ENCODE results near the gene MIA2. TPM values are rescaled to one million over a fixed set of nuclear protein-coding genes. Genes with fewer than 3 reads are reported as not detected.
"Not testable (repeated sequence)": the region's sequence is repeated elsewhere in the genome, so short reads cannot be mapped to it uniquely, and the experiment has no call there.

MIA2 gene
- total RNA-seq, 2 experiments from 2014 or later: 25.6 to 26.9 TPM

- peaks cover 37% of the 10 kb centered on the region for H3K4me1 Mint-ChIP-seq
- H3K27me3 Mint-ChIP-seq: no peaks in the 10 kb centered on the region
- peak; percentile 86 for DNase-seq
- peaks cover 32% of the 10 kb centered on the region for H3K36me3 Mint-ChIP-seq
- ATAC-seq: peak; percentile 87
- peak overlapping the region; percentile 86 for H3K27ac Mint-ChIP-seq
- H3K9me3 Mint-ChIP-seq (ENCODE audit: low read depth): peaks cover 9% of the 10 kb centered on the region
- peak overlapping the region; percentile 76 for H3K4me3 Mint-ChIP-seq
- CTCF ChIA-PET: interaction anchor here (0.6 to 2.3 kb wide), 10 partner anchors 27 to 165 kb away, joined by 3 to 15 read pairs (median 4); partner anchors contain the start of genes FBXO33, PNN and TRAPPC6B
Observed at GRCh38 chr14:39266871-39267607, 33.3 kb downstream of the MIA2 start.

GRCh38 chr14:39267608-39268005 is 33.9 kb downstream of the MIA2 start:
- Mint-ChIP-seq H3K9me3 (ENCODE audit: low read depth) (peaks cover 9% of the 10 kb centered on the region), H3K4me1 (peaks cover 37% of the 10 kb centered on the region), H3K4me3 (peak overlapping the region; percentile 76), H3K27me3 (no peaks in the 10 kb centered on the region), H3K36me3 (peaks cover 33% of the 10 kb centered on the region), H3K27ac (peak overlapping the region; percentile 86)
- CTCF ChIA-PET: interaction anchor here (1.0 to 2.3 kb wide), 5 partner anchors 26 to 164 kb away, joined by 3 to 15 read pairs (median 4); partner anchors contain the start of genes FBXO33 and PNN
- DNase-seq (no peak), ATAC-seq (peak; percentile 2)

- CTCF ChIA-PET: interaction anchor here (1.8 to 2.3 kb wide), 2 partner anchors 36 to 158 kb away, joined by 5 to 15 read pairs; no protein-coding TSS in a partner anchor
Observed at GRCh38 chr14:39268393-39268792, 34.7 kb downstream of the MIA2 start.

GRCh38 chr14:39272918-39273317 is 39.2 kb downstream of the MIA2 start:
- Mint-ChIP-seq H3K36me3 (peaks cover 51% of the 10 kb centered on the region), H3K9me3 (ENCODE audit: low read depth) (peaks cover 8% of the 10 kb centered on the region), H3K4me1 (peaks cover 47% of the 10 kb centered on the region), H3K27ac (no peak overlapping the region), H3K27me3 (no peaks in the 10 kb centered on the region), H3K4me3 (no peak overlapping the region)
- CTCF ChIA-PET: interaction anchor here (1.4 kb wide), 1 partner anchor 153 kb away, joined by 4 read pairs; no protein-coding TSS in a partner anchor
- no peak for DNase-seq
- no peak for ATAC-seq

More at GRCh38 chr14:39268393-39268792, 34.7 kb downstream of the MIA2 start:
- peak overlapping the region; percentile 86 for H3K27ac Mint-ChIP-seq
- DNase-seq (no peak), ATAC-seq (no peak)
- H3K36me3 Mint-ChIP-seq: peaks cover 40% of the 10 kb centered on the region
- H3K4me3 Mint-ChIP-seq: peak overlapping the region; percentile 76
- H3K27me3 Mint-ChIP-seq: no peaks in the 10 kb centered on the region
- peaks cover 10% of the 10 kb centered on the region for H3K9me3 Mint-ChIP-seq (ENCODE audit: low read depth)
- H3K4me1 Mint-ChIP-seq: peaks cover 39% of the 10 kb centered on the region

- ATAC-seq (no peak), DNase-seq (no peak)
- CTCF ChIA-PET: no interaction called here
- peaks cover 8% of the 10 kb centered on the region for H3K9me3 Mint-ChIP-seq (ENCODE audit: low read depth)
- no peak overlapping the region for H3K27ac Mint-ChIP-seq
- peaks cover 62% of the 10 kb centered on the region for H3K36me3 Mint-ChIP-seq
- H3K27me3 Mint-ChIP-seq: no peaks in the 10 kb centered on the region
- no peak overlapping the region for H3K4me3 Mint-ChIP-seq
- peaks cover 33% of the 10 kb centered on the region for H3K4me1 Mint-ChIP-seq
Observed at GRCh38 chr14:39275395-39275794, 41.7 kb downstream of the MIA2 start.

GRCh38 chr14:39276005-39276404 is 42.3 kb downstream of the MIA2 start:
- DNase-seq: no peak
- H3K36me3 Mint-ChIP-seq: peaks cover 58% of the 10 kb centered on the region
- no peak for ATAC-seq
- H3K9me3 Mint-ChIP-seq (ENCODE audit: low read depth): peaks cover 8% of the 10 kb centered on the region
- H3K4me1 Mint-ChIP-seq: peaks cover 27% of the 10 kb centered on the region
- H3K27ac Mint-ChIP-seq: no peak overlapping the region
- no peak overlapping the region for H3K4me3 Mint-ChIP-seq
- CTCF ChIA-PET: no interaction called here
- no peaks in the 10 kb centered on the region for H3K27me3 Mint-ChIP-seq

GRCh38 chr14:39276579-39277114 is 42.9 kb downstream of the MIA2 start:
- H3K27me3 Mint-ChIP-seq: no peaks in the 10 kb centered on the region
- no peak overlapping the region for H3K4me3 Mint-ChIP-seq
- no peak overlapping the region for H3K27ac Mint-ChIP-seq
- CTCF ChIA-PET: no interaction called here
- ATAC-seq: no peak
- peaks cover 57% of the 10 kb centered on the region for H3K36me3 Mint-ChIP-seq
- H3K9me3 Mint-ChIP-seq (ENCODE audit: low read depth): peaks cover 7% of the 10 kb centered on the region
- DNase-seq: no peak
- H3K4me1 Mint-ChIP-seq: peaks cover 27% of the 10 kb centered on the region

- ATAC-seq (no peak), DNase-seq (no peak)
- Mint-ChIP-seq H3K36me3 (peaks cover 59% of the 10 kb centered on the region), H3K4me1 (peaks cover 25% of the 10 kb centered on the region), H3K27me3 (no peaks in the 10 kb centered on the region), H3K27ac (no peak overlapping the region), H3K4me3 (no peak overlapping the region), H3K9me3 (ENCODE audit: low read depth) (no peaks in the 10 kb centered on the region)
- CTCF ChIA-PET: no interaction called here
Observed at GRCh38 chr14:39279515-39279914, 45.8 kb downstream of the MIA2 start.

- peaks cover 62% of the 10 kb centered on the region for H3K36me3 Mint-ChIP-seq
- CTCF ChIA-PET: interaction anchor here (0.6 kb wide), 1 partner anchor 20 kb away, joined by 4 read pairs; no protein-coding TSS in a partner anchor
Observed at GRCh38 chr14:39280678-39281077, 47.0 kb downstream of the MIA2 start.

GRCh38 chr14:39289523-39289922 is 55.8 kb downstream of the MIA2 start:
- H3K9me3 Mint-ChIP-seq (ENCODE audit: low read depth): peaks cover 4% of the 10 kb centered on the region
- peaks cover 53% of the 10 kb centered on the region for H3K36me3 Mint-ChIP-seq
- CTCF ChIA-PET: interaction anchor here (0.6 to 1.9 kb wide), 2 partner anchors 32 to 648 kb away, joined by 3 read pairs; no protein-coding TSS in a partner anchor
- H3K27ac Mint-ChIP-seq: no peak overlapping the region
- H3K4me1 Mint-ChIP-seq: no peaks in the 10 kb centered on the region
- H3K27me3 Mint-ChIP-seq: no peaks in the 10 kb centered on the region
- no peak for ATAC-seq
- DNase-seq: no peak
- H3K4me3 Mint-ChIP-seq: no peak overlapping the region

More at GRCh38 chr14:39280678-39281077, 47.0 kb downstream of the MIA2 start:
- H3K4me1 Mint-ChIP-seq: peaks cover 20% of the 10 kb centered on the region
- H3K27ac Mint-ChIP-seq; ATAC-seq; DNase-seq; H3K4me3 Mint-ChIP-seq; H3K27me3 Mint-ChIP-seq; H3K9me3 Mint-ChIP-seq (ENCODE audit: low read depth): not testable (repeated sequence)

- Mint-ChIP-seq H3K27ac (no peak overlapping the region), H3K4me3 (no peak overlapping the region), H3K36me3 (peaks cover 54% of the 10 kb centered on the region), H3K9me3 (ENCODE audit: low read depth) (peaks cover under 1% of the 10 kb centered on the region), H3K27me3 (no peaks in the 10 kb centered on the region), H3K4me1 (no peaks in the 10 kb centered on the region)
- CTCF ChIA-PET: interaction anchor here (1.9 kb wide), 1 partner anchor 34 kb away, joined by 3 read pairs; no protein-coding TSS in a partner anchor
- ATAC-seq: no peak
- DNase-seq: no peak
Observed at GRCh38 chr14:39291701-39292100, 58.0 kb downstream of the MIA2 start.

- H3K36me3 Mint-ChIP-seq: peaks cover 53% of the 10 kb centered on the region
- no peaks in the 10 kb centered on the region for H3K4me1 Mint-ChIP-seq
- no peaks in the 10 kb centered on the region for H3K9me3 Mint-ChIP-seq (ENCODE audit: low read depth)
- ATAC-seq: no peak
- H3K27ac Mint-ChIP-seq: no peak overlapping the region
- no peak overlapping the region for H3K4me3 Mint-ChIP-seq
- no peaks in the 10 kb centered on the region for H3K27me3 Mint-ChIP-seq
- CTCF ChIA-PET: interaction anchor here (0.7 to 1.1 kb wide), 3 partner anchors 23 to 62 kb away, joined by 3 read pairs; no protein-coding TSS in a partner anchor
- no peak for DNase-seq
Observed at GRCh38 chr14:39293629-39294028, 59.9 kb downstream of the MIA2 start.

- DNase-seq; H3K27me3 Mint-ChIP-seq; ATAC-seq; CTCF ChIA-PET; H3K27ac Mint-ChIP-seq; H3K9me3 Mint-ChIP-seq (ENCODE audit: low read depth); H3K4me1 Mint-ChIP-seq; H3K4me3 Mint-ChIP-seq: not testable (repeated sequence)
- peaks cover 60% of the 10 kb centered on the region for H3K36me3 Mint-ChIP-seq
Observed at GRCh38 chr14:39300389-39300788, 66.7 kb downstream of the MIA2 start.
